Activated CD8-positive, alpha-beta T cell treated with anti-CD3 and anti-CD28 coated beads for 36 hours (primary cell): ENCODE measurements around the gene ZNF850. TPM values are rescaled to one million over a fixed set of nuclear protein-coding genes. Genes with fewer than 3 reads are reported as not detected.
"Not testable (repeated sequence)": the region's sequence is repeated elsewhere in the genome, so short reads cannot be mapped to it uniquely, and the experiment has no call there.

Source experiments
- ATAC-seq: fragments of 200-7000 bp; cut with Tn5 transposase; one replicate; pipeline ENCODE4 v1.10.0; 2021; ENCODE audit warnings: mild to moderate bottlenecking, moderate library complexity
- CTCF ChIA-PET: fragments of 350-600 bp; sonication (Branson Sonifier 250); formaldehyde crosslinking; loops from one replicate; lab custom pipeline; 2021; ENCODE audit warnings: antibody characterized with exemption; lab: Charles Lee
- POLR2A ChIA-PET: fragments of 350-600 bp; sonication (Branson Sonifier 250); formaldehyde crosslinking; loops from one replicate; lab custom pipeline; 2021; ENCODE audit warnings: antibody characterized with exemption; lab: Charles Lee
- DNase-seq: peaks from one replicate; pipeline ENCODE4 v3.0.0-alpha.2; 2020
- H3K27ac Mint-ChIP-seq: one replicate; pipeline ENCODE4 v1.8.0; 2021; ENCODE audit warnings: mild to moderate bottlenecking, mixed read lengths
- H3K27me3 Mint-ChIP-seq: one replicate; pipeline ENCODE4 v1.8.0; 2021; ENCODE audit warnings: mixed read lengths
- H3K36me3 Mint-ChIP-seq: one replicate; pipeline ENCODE4 v1.8.0; 2021; ENCODE audit warnings: low read depth, mixed read lengths
- H3K4me1 Mint-ChIP-seq: one replicate; pipeline ENCODE4 v1.8.0; 2021; ENCODE audit warnings: low read depth, mixed read lengths
- H3K4me3 Mint-ChIP-seq: one replicate; pipeline ENCODE4 v1.8.0; 2021; ENCODE audit warnings: mild to moderate bottlenecking, moderate library complexity, mixed read lengths
- H3K9me3 Mint-ChIP-seq: one replicate; pipeline ENCODE4 v1.8.0; 2021; ENCODE audit warnings: mixed read lengths
- intact Hi-C: fragments of 100-400 bp; cut with micrococcal nuclease; formaldehyde crosslinking; loops from one replicate; pipeline ENCODE4 v1.10.0; 2022
- total RNA-seq, 2 experiments: library from RNA; stranded (reverse); gene quantifications; one replicate each; pipeline ENCODE4 v1.2.3, GENCODE V29; 2021
- TF ChIP-seq, protein P1 (sequence below): fragments of 200-600 bp; IDR thresholded peaks from one replicate; pipeline ENCODE4 v1.8.0; 2022; ENCODE audit warnings: antibody characterized with exemption, mild to moderate bottlenecking

Gene ZNF850
- total RNA-seq, 2 experiments from 2014 or later, result 10.6 to 11.7 TPM

GRCh38 chr19:36797786-36798108 lies 25.1 kb upstream of the ZNF850 start:
- H3K9me3 Mint-ChIP-seq, result peaks cover 39% of the 10 kb centered on the region

GRCh38 chr19:36796714-36796992 lies 24.0 kb upstream of the ZNF850 start:
- no peak for DNase-seq
- Mint-ChIP-seq H3K9me3 (peaks cover 45% of the 10 kb centered on the region), H3K4me1 (peaks cover 5% of the 10 kb centered on the region), H3K4me3 (peak overlapping the region; percentile 81), H3K36me3 (peaks cover 51% of the 10 kb centered on the region), H3K27me3 (peaks cover 5% of the 10 kb centered on the region), H3K27ac (peak overlapping the region; percentile 95)
- TF ChIP-seq, protein P1, sequence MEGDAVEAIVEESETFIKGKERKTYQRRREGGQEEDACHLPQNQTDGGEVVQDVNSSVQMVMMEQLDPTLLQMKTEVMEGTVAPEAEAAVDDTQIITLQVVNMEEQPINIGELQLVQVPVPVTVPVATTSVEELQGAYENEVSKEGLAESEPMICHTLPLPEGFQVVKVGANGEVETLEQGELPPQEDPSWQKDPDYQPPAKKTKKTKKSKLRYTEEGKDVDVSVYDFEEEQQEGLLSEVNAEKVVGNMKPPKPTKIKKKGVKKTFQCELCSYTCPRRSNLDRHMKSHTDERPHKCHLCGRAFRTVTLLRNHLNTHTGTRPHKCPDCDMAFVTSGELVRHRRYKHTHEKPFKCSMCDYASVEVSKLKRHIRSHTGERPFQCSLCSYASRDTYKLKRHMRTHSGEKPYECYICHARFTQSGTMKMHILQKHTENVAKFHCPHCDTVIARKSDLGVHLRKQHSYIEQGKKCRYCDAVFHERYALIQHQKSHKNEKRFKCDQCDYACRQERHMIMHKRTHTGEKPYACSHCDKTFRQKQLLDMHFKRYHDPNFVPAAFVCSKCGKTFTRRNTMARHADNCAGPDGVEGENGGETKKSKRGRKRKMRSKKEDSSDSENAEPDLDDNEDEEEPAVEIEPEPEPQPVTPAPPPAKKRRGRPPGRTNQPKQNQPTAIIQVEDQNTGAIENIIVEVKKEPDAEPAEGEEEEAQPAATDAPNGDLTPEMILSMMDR, result no peak
- ChIA-PET POLR2A (interaction anchor here (0.8 to 1.2 kb wide), 3 partner anchors 24 to 54 kb away, joined by 3 to 5 read pairs (median 5); partner anchors contain the start of genes ZNF345 and ZNF790), CTCF (no interaction called here)
- no peak for ATAC-seq
- intact Hi-C loops, result no loop called here

More at GRCh38 chr19:36797786-36798108, 25.1 kb upstream of the ZNF850 start:
- intact Hi-C loops, result no loop called here
- CTCF ChIA-PET, result no interaction called here
- POLR2A ChIA-PET, result interaction anchor here (1.0 to 1.2 kb wide), 2 partner anchors 40 to 53 kb away, joined by 5 read pairs; partner anchors contain the start of genes ZNF345 and ZNF790
- H3K36me3 Mint-ChIP-seq, result peaks cover 51% of the 10 kb centered on the region
- DNase-seq (no peak), ATAC-seq (no peak)
- TF ChIP-seq, protein P1, result no peak
- no peaks in the 10 kb centered on the region for H3K27me3 Mint-ChIP-seq
- peaks cover 5% of the 10 kb centered on the region for H3K4me1 Mint-ChIP-seq
- peak overlapping the region; percentile 95 for H3K27ac Mint-ChIP-seq
- peak overlapping the region; percentile 81 for H3K4me3 Mint-ChIP-seq

DNA sequence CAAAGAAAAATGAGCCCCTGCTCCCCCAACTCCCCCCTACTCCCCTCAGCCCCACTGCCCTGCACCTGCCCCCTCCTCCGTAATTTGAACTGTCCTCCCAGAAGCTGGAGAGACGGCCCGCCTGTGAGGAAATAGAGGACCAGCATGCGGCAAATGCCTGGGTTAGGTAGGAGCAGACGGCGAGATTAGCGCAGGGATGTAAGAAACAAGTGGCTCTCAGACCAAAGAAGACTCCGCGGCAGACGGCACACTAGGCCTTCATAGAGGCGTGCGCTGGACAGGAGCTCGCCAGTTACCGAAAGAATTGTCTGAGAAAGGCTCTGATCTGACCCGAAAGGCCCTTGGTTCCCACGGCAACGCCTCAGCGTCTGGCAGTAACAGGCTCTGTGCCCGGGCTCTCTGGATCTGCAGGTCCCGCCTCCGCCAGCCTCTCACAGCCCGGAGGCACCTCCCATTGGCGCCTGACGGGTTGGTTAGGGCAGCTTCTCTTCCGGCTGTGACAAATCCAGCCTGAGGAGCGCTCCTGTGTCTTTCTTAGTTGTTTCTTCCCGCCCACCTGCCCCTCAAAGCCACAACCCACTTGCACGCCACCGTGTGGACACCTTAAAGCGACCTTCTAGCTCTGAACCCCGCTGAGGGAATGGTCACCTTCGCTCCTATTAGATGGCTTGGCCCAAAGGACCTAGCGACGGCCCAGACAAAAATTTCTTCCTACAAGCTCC lies 19.0 kb upstream of the ZNF850 start:
- POLR2A ChIA-PET, result not testable (repeated sequence)
- peak; percentile 56 for DNase-seq

DNA sequence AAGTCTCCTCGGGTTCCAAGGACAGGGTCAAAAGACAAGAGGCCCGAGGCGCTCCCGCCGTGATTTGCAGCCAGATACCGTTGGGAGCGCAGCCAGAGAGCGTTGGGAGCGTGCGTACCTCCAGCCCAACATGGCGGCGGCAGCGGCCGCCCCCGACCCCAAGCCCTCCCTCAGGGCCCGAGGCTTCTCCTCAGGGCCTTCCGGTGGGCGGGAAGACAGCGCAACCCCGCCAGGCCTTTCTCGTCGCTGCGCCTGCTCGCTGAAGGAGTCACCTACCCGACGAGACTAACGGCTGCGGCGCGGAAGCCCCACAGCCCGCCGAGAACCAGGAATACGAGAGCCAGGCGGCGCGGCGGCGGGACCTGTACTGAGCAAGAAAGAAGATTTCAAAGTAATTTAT lies 3.2 kb upstream of the ZNF850 start:
- intact Hi-C loops, result loop anchor here (10.0 kb wide), 1 partner anchor 79 kb away; the partner anchor contains the start of gene ZNF345
- Mint-ChIP-seq H3K4me1 (peaks cover 10% of the 10 kb centered on the region), H3K36me3 (peaks cover 55% of the 10 kb centered on the region), H3K9me3 (peaks cover 39% of the 10 kb centered on the region), H3K27ac (no peak overlapping the region), H3K27me3 (no peaks in the 10 kb centered on the region), H3K4me3 (no peak overlapping the region)
- TF ChIP-seq, protein P1, result no peak
- ChIA-PET CTCF (no interaction called here), POLR2A (no interaction called here)
- DNase-seq (no peak), ATAC-seq (no peak)

More for the DNA sequence above, 19.0 kb upstream of the ZNF850 start:
- Mint-ChIP-seq H3K4me3 (peak overlapping the region; percentile 43), H3K9me3 (peaks cover 51% of the 10 kb centered on the region), H3K36me3 (peaks cover 23% of the 10 kb centered on the region)
- CTCF ChIA-PET, H3K4me1 Mint-ChIP-seq, intact Hi-C loops, H3K27me3 Mint-ChIP-seq, H3K27ac Mint-ChIP-seq: not testable (repeated sequence)
- ATAC-seq, result peak; percentile 99

DNA sequence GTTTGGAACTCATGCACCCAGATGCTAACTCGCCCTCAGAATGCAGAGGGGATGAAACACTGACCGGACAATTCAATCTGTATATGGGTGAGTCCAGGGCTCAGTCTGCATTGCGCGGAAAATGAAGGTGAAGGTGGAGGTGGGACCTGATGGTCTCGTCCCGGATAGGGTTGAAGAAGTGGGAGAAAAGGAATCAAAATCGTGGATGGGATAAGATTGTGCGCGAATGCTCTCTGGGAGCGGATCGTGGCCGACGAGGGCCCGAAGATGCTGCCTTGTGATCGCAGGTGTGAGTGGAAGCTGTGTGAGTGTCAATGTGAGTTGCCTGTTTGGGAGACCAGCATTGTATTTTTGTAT lies 594 bp upstream of the ZNF850 start:
- ChIA-PET POLR2A (interaction anchor here (0.6 to 3.0 kb wide), 7 partner anchors 24 to 313 kb away, joined by 3 to 19 read pairs (median 3); partner anchors contain the start of genes ZNF260, ZNF345 and ZNF790), CTCF (no interaction called here)
- Mint-ChIP-seq H3K4me1 (peaks cover 11% of the 10 kb centered on the region), H3K27ac (peak overlapping the region; percentile 97), H3K9me3 (peaks cover 31% of the 10 kb centered on the region), H3K36me3 (peaks cover 67% of the 10 kb centered on the region), H3K27me3 (no peaks in the 10 kb centered on the region), H3K4me3 (peak overlapping the region; percentile 98)
- intact Hi-C loops, result loop anchor here (10.0 kb wide), 1 partner anchor 82 kb away; the partner anchor contains the start of gene ZNF345
- DNase-seq (peak; percentile 20), ATAC-seq (peak; percentile 11)
- TF ChIP-seq, protein P1, result no peak
